HCT116 (cell line): ENCODE results near the gene PSMC5. TPM values are rescaled to one million over a fixed set of nuclear protein-coding genes. Genes with fewer than 3 reads are reported as not detected.

Experiments
- ATAC-seq: fragments of 200-7000 bp; cut with Tn5 transposase; 2 replicates; pipeline ENCODE4 v1.9.1; 2020; ENCODE audit warnings: mild to moderate bottlenecking, moderate library complexity
- BruUV-seq: library from RNA; stranded (reverse); fragments of 400-500 nt; replicated peaks from 2 replicates; lab custom pipeline; 2021; lab: Mats Ljungman, UMichigan
- CTCF ChIA-PET: fragments of 300-600 bp; sonication (Branson Sonifier 250); formaldehyde crosslinking; loops from one replicate; lab custom pipeline; 2021; ENCODE audit warnings: antibody characterized with exemption; lab: Charles Lee
- POLR2A ChIA-PET: fragments of 300-600, 350-600 bp; sonication (Branson Sonifier 250); formaldehyde crosslinking; loops from one replicate; lab custom pipeline; 2021; ENCODE audit warnings: antibody characterized with exemption; lab: Charles Lee
- RAD21 ChIA-PET, 2 experiments: fragments of 300-600 bp; sonication (Branson Sonifier 250); formaldehyde crosslinking; loops; one replicate each; lab custom pipeline; 2023; ENCODE audit warnings: low total read pairs in 2 of 2; ENCODE audit not compliant: uncharacterized antibody in 2 of 2, unreplicated experiment in 2 of 2, low non-redundant PET in 1 of 2; lab: Charles Lee
- DNase-seq: peaks from one replicate; pipeline ENCODE4 v3.0.0-alpha.2; 2010; ENCODE audit warnings: low read depth, low spot score
- H2AFZ ChIP-seq: fragments of 200-600 bp; shearing (Covaris generic), sonication (generic); 2 replicates; pipeline ENCODE4 v1.6.1; 2017; ENCODE audit warnings: low read depth, mixed run types, mixed read lengths, antibody characterized with exemption, low read length; ENCODE audit not compliant: poor library complexity, severe bottlenecking
- H3K27ac ChIP-seq: 2 replicates; pipeline ENCODE4 v1.5.1; 2012; ENCODE audit warnings: low read depth, low read length
- H3K27me3 ChIP-seq: fragments of 200-600 bp; sonication (generic); 2 replicates; pipeline ENCODE4 v1.6.1; 2016; ENCODE audit warnings: mixed run types, low read length, mixed read lengths; ENCODE audit not compliant: insufficient read depth
- H3K36me3 ChIP-seq, 2 experiments: fragments of 200-500 bp in 1 of 2; fragments of 200-600 bp in 1 of 2; sonication (Bioruptor generic) in 1 of 2; sonication (generic) in 1 of 2; 2 replicates each; pipeline versions ENCODE4 v1.5.1 to v1.6.1; 2014 to 2016; ENCODE audit warnings: low read length in 2 of 2, inconsistent platforms in 1 of 2, mixed read lengths in 1 of 2, mixed run types in 1 of 2; ENCODE audit not compliant: insufficient read depth in 2 of 2, control insufficient read depth in 1 of 2
- H3K4me1 ChIP-seq, 2 experiments: fragments of 200-600 bp in 1 of 2; sonication (generic) in 1 of 2; 2 replicates each; pipeline versions ENCODE4 v1.5.1 to v1.6.1; 2012 to 2017; ENCODE audit warnings: low read length in 2 of 2, inconsistent platforms in 1 of 2, mild to moderate bottlenecking in 1 of 2, mixed read lengths in 1 of 2, mixed run types in 1 of 2, moderate library complexity in 1 of 2; ENCODE audit not compliant: insufficient read depth in 2 of 2, control insufficient read depth in 1 of 2
- H3K4me2 ChIP-seq: fragments of 200-600 bp; sonication (generic); 2 replicates; pipeline ENCODE4 v1.6.1; 2017; ENCODE audit warnings: mixed run types, low read length, mixed read lengths
- H3K4me3 ChIP-seq, 2 experiments: fragments of 200-600 bp in 1 of 2; sonication (generic) in 1 of 2; replicated peaks in 1 of 2; 2 replicates each; pipeline ENCODE4 v1.5.1; 2011 to 2016; ENCODE audit warnings: low read length in 2 of 2, control low read depth in 1 of 2, low read depth in 1 of 2, mild to moderate bottlenecking in 1 of 2, mixed read lengths in 1 of 2, mixed run types in 1 of 2
- H3K79me2 ChIP-seq: fragments of 200-600 bp; sonication (generic); 2 replicates; pipeline ENCODE4 v1.6.1; 2017; ENCODE audit warnings: mild to moderate bottlenecking, mixed run types, low read length, moderate library complexity, mixed read lengths; ENCODE audit not compliant: insufficient read depth
- H3K9ac ChIP-seq: fragments of 200-600 bp; sonication (generic); 2 replicates; pipeline ENCODE4 v1.6.1; 2016; ENCODE audit warnings: low read length, mixed read lengths
- H3K9me2 ChIP-seq: fragments of 200-600 bp; sonication (generic), shearing (Covaris generic); 2 replicates; pipeline ENCODE4 v1.6.1; 2017; ENCODE audit warnings: mixed run types, mild to moderate bottlenecking, moderate library complexity; ENCODE audit not compliant: insufficient read depth
- H3K9me3 ChIP-seq, 2 experiments: fragments of 200-500 bp in 1 of 2; fragments of 200-600 bp in 1 of 2; sonication (Bioruptor generic) in 1 of 2; sonication (generic) in 1 of 2; 2 replicates each; pipeline ENCODE4 v1.6.1; 2014 to 2017; ENCODE audit warnings: low read length in 2 of 2, mixed read lengths in 2 of 2, inconsistent platforms in 1 of 2, low read depth in 1 of 2, mild to moderate bottlenecking in 1 of 2, mixed run types in 1 of 2, moderate library complexity in 1 of 2; ENCODE audit not compliant: control insufficient read depth in 1 of 2, insufficient read depth in 1 of 2
- H4K20me1 ChIP-seq: fragments of 200-600 bp; sonication (generic), shearing (Covaris generic); 2 replicates; pipeline ENCODE4 v1.6.1; 2017; ENCODE audit warnings: mixed run types, mild to moderate bottlenecking, moderate library complexity; ENCODE audit not compliant: insufficient read depth
- ATF3 ChIP-seq: IDR thresholded peaks from 2 replicates; pipeline ENCODE4 v1.6.1; 2012
- CEBPB ChIP-seq: IDR thresholded peaks from 2 replicates; pipeline ENCODE4 v1.6.1; 2012; ENCODE audit warnings: low read depth
- EGR1 ChIP-seq: IDR thresholded peaks from 2 replicates; pipeline ENCODE4 v1.6.1; 2012; ENCODE audit warnings: low read depth
- ELF1 ChIP-seq: IDR thresholded peaks from 2 replicates; pipeline ENCODE4 v1.6.1; 2012; ENCODE audit warnings: low read depth, borderline replicate concordance
- EZH2 ChIP-seq: fragments of 200-600 bp; sonication (generic); IDR thresholded peaks from 2 replicates; pipeline ENCODE4 v1.6.1; 2017; ENCODE audit warnings: antibody characterized with exemption, mixed run types
- EZH2phosphoT487 ChIP-seq: fragments of 200-600 bp; IDR thresholded peaks from 2 replicates; pipeline ENCODE4 v1.6.1; 2018; ENCODE audit warnings: antibody characterized with exemption, borderline replicate concordance
- JUND ChIP-seq: IDR thresholded peaks from 2 replicates; pipeline ENCODE4 v1.6.1; 2012
- MAX ChIP-seq: IDR thresholded peaks from 2 replicates; pipeline ENCODE4 v1.6.1; 2012
- POLR2A ChIP-seq: IDR thresholded peaks from 2 replicates; pipeline ENCODE4 v1.7.0; 2011; ENCODE audit warnings: borderline replicate concordance; ENCODE audit not compliant: insufficient read depth, insufficient read length; ENCODE audit errors: extremely low read depth
- POLR2AphosphoS5 ChIP-seq: IDR thresholded peaks from 2 replicates; pipeline ENCODE4 v1.6.1; 2011; ENCODE audit warnings: mild to moderate bottlenecking, low read depth, low read length, moderate library complexity
- RAD21 ChIP-seq: IDR thresholded peaks from 2 replicates; pipeline ENCODE4 v1.6.1; 2012; ENCODE audit warnings: low read depth, mild to moderate bottlenecking
- REST ChIP-seq: IDR thresholded peaks from 2 replicates; pipeline ENCODE4 v1.6.1; 2012; ENCODE audit warnings: low read depth
- SIN3A ChIP-seq: IDR thresholded peaks from 2 replicates; pipeline ENCODE4 v1.6.1; 2012; ENCODE audit warnings: low read depth
- SP1 ChIP-seq: IDR thresholded peaks from 2 replicates; pipeline ENCODE4 v1.6.1; 2012; ENCODE audit warnings: low read depth
- TCF7L2 ChIP-seq: IDR thresholded peaks from 2 replicates; pipeline ENCODE4 v1.7.0; 2011; ENCODE audit warnings: borderline replicate concordance, inconsistent platforms; ENCODE audit not compliant: insufficient read depth, insufficient read length; ENCODE audit errors: extremely low read depth
- YY1 ChIP-seq: IDR thresholded peaks from 2 replicates; pipeline ENCODE4 v1.6.1; 2011; ENCODE audit warnings: low read length, low read depth, moderate library complexity, mild to moderate bottlenecking; ENCODE audit not compliant: insufficient replicate concordance; ENCODE audit errors: extremely low read depth
- intact Hi-C: fragments of 100-400 bp; cut with micrococcal nuclease; formaldehyde crosslinking; loops from 2 replicates; pipeline ENCODE4 v1.10.0; 2022
- total RNA-seq: library from RNA; stranded (reverse); gene quantifications from one replicate; pipeline ENCODE4 v1.2.1, GENCODE V29; 2021; ENCODE audit not compliant: unreplicated experiment

PSMC5 gene
- total RNA-seq, 1 experiment from 2014 or later, result 193 TPM

- Histone ChIP-seq H3K36me3 (peaks cover 87 to 88% of the 10 kb centered on the region in 2 experiments), H4K20me1 (peaks cover 10% of the 10 kb centered on the region; the same call in 1 of the 2 replicates), H3K9me2 (no peaks in the 10 kb centered on the region), H3K4me3 (no peak overlapping the region), H3K27ac (no peak overlapping the region), H3K9me3 (no peaks in the 10 kb centered on the region), H3K9ac (no peak overlapping the region), H2AFZ (no peak overlapping the region), H3K4me2 (no peak overlapping the region), H3K27me3 (no peaks in the 10 kb centered on the region), H3K4me1 (no peaks in the 10 kb centered on the region), H3K79me2 (peaks cover 87% of the 10 kb centered on the region)
- ChIA-PET POLR2A (no interaction called here), RAD21 (no interaction called here), CTCF (no interaction called here)
- intact Hi-C loops, result no loop called here
- TF ChIP-seq JUND (no peak), CEBPB (no peak), MAX (no peak), TCF7L2 (no peak), ELF1 (no peak), SP1 (no peak), RAD21 (no peak), POLR2A (no peak), EZH2 (no peak), EGR1 (no peak), POLR2AphosphoS5 (no peak)
- ATAC-seq (no peak), DNase-seq (no peak)
- no TSS peak for BruUV-seq
Observed at GRCh38 chr17:63800783-63801182, 26.4 kb upstream of the PSMC5 start.

- no TSS peak for BruUV-seq
- DNase-seq, result no peak
- H3K27me3 ChIP-seq, result no peaks in the 10 kb centered on the region
- RAD21 ChIA-PET, result no interaction called here
- no peak overlapping the region for H3K9ac ChIP-seq
- no peak for ATAC-seq
- H3K9me2 ChIP-seq, result no peaks in the 10 kb centered on the region
- no peak overlapping the region for H3K4me3 ChIP-seq
- H4K20me1 ChIP-seq, result 0 out of 2 replicates have a peak, but pooled peaks cover under 1% of the 10 kb centered on the region
- H3K4me1 ChIP-seq, result no peaks in the 10 kb centered on the region
- H2AFZ ChIP-seq, result no peak overlapping the region
- H3K9me3 ChIP-seq, result no peaks in the 10 kb centered on the region
- no peak overlapping the region for H3K4me2 ChIP-seq
- H3K27ac ChIP-seq, result no peak overlapping the region
- CTCF ChIA-PET, result interaction anchor here (1.0 kb wide), 1 partner anchor 30 kb away, joined by 3 read pairs; no protein-coding TSS in a partner anchor
- H3K79me2 ChIP-seq, result peaks cover 76% of the 10 kb centered on the region
- intact Hi-C loops, result no loop called here
- peaks cover 85 to 87% of the 10 kb centered on the region in 2 experiments for H3K36me3 ChIP-seq
- POLR2A ChIA-PET, result no interaction called here
- no peak for TF ChIP-seq ATF3
- no peak for TF ChIP-seq JUND
- TF ChIP-seq REST, result no peak
- no peak for TF ChIP-seq ELF1
- no peak for TF ChIP-seq POLR2AphosphoS5
- TF ChIP-seq SP1, result no peak
- no peak for TF ChIP-seq YY1
- TF ChIP-seq CEBPB, result no peak
- TF ChIP-seq RAD21, result no peak
- no peak for TF ChIP-seq TCF7L2
- no peak for TF ChIP-seq SIN3A
- TF ChIP-seq EGR1, result no peak
- no peak for TF ChIP-seq EZH2
- no peak for TF ChIP-seq EZH2phosphoT487
Observed at GRCh38 chr17:63804328-63804727, 22.9 kb upstream of the PSMC5 start.
